NCI-H345 treated with DMSO at 0.1 percent for 48 hours (cell line): Measurements from ENCODE around the gene MTA3.
"Not testable (repeated sequence)": the region's sequence is repeated elsewhere in the genome, so short reads cannot be mapped to it uniquely, and the experiment has no call there.

Experiments used
- DNase-seq: peaks from one replicate; lab custom pipeline; 2025; ENCODE audit not compliant: unreplicated experiment; lab: John Stamatoyannopoulos, UW

The MTA3 gene

GRCh38 chr2:42606166-42606565 lies 37.7 kb downstream of the MTA3 start:
- not testable (repeated sequence) for DNase-seq

GRCh38 chr2:42607101-42607637 lies 38.7 kb downstream of the MTA3 start:
- no peak for DNase-seq

- DNase-seq = no peak
Observed at GRCh38 chr2:42613281-42614064, 45.0 kb downstream of the MTA3 start.

GRCh38 chr2:42614838-42615237 lies 46.4 kb downstream of the MTA3 start:
- DNase-seq = no peak

- DNase-seq = no peak
Observed at GRCh38 chr2:42618116-42618515, 49.7 kb downstream of the MTA3 start.

- DNase-seq = no peak
Observed at GRCh38 chr2:42618972-42619371, 50.5 kb downstream of the MTA3 start.

- DNase-seq = not testable (repeated sequence)
Observed at GRCh38 chr2:42621626-42622025, 53.2 kb downstream of the MTA3 start.

- no peak for DNase-seq
Observed at GRCh38 chr2:42622943-42623676, 54.7 kb downstream of the MTA3 start.

- no peak for DNase-seq
Observed at GRCh38 chr2:42624047-42624446, 55.6 kb downstream of the MTA3 start.

- DNase-seq = not testable (repeated sequence)
Observed at GRCh38 chr2:42628024-42628423, 59.6 kb downstream of the MTA3 start.

GRCh38 chr2:42636934-42637333 lies 68.5 kb downstream of the MTA3 start:
- no peak for DNase-seq

GRCh38 chr2:42638080-42638784 lies 69.8 kb downstream of the MTA3 start:
- DNase-seq = no peak

- no peak for DNase-seq
Observed at GRCh38 chr2:42639340-42640077, 71.1 kb downstream of the MTA3 start.

- DNase-seq = no peak
Observed at GRCh38 chr2:42640261-42640660, 71.8 kb downstream of the MTA3 start.

- not testable (repeated sequence) for DNase-seq
Observed at GRCh38 chr2:42642371-42642770, 73.9 kb downstream of the MTA3 start.

GRCh38 chr2:42645551-42645950 lies 77.1 kb downstream of the MTA3 start:
- DNase-seq = no peak

GRCh38 chr2:42648796-42649195 lies 80.4 kb downstream of the MTA3 start:
- no peak for DNase-seq

- DNase-seq = peak; percentile 7
Observed at GRCh38 chr2:42651057-42651456, 82.6 kb downstream of the MTA3 start.

GRCh38 chr2:42652086-42652485 lies 83.7 kb downstream of the MTA3 start:
- DNase-seq = no peak

GRCh38 chr2:42653039-42653438 lies 84.6 kb downstream of the MTA3 start:
- DNase-seq = no peak
